ENCODE measurements around the gene SMYD3.

- TF ChIP-seq, protein P1, sequence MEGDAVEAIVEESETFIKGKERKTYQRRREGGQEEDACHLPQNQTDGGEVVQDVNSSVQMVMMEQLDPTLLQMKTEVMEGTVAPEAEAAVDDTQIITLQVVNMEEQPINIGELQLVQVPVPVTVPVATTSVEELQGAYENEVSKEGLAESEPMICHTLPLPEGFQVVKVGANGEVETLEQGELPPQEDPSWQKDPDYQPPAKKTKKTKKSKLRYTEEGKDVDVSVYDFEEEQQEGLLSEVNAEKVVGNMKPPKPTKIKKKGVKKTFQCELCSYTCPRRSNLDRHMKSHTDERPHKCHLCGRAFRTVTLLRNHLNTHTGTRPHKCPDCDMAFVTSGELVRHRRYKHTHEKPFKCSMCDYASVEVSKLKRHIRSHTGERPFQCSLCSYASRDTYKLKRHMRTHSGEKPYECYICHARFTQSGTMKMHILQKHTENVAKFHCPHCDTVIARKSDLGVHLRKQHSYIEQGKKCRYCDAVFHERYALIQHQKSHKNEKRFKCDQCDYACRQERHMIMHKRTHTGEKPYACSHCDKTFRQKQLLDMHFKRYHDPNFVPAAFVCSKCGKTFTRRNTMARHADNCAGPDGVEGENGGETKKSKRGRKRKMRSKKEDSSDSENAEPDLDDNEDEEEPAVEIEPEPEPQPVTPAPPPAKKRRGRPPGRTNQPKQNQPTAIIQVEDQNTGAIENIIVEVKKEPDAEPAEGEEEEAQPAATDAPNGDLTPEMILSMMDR (IDR thresholded peaks at IDR 0.05): no peak
- TF ChIP-seq POLR2AphosphoS5 (IDR thresholded peaks at IDR 0.05; ENCODE audit: low read depth, low read length): no peak
These were observed 631.4 kb downstream of the SMYD3 start for GRCh38 chr1:245875581-245876261.

Measured in Panc1 (cell line).